HG02798 (cell line): Measurements from ENCODE around the gene MTMR2.
"Not testable (repeated sequence)": the region's sequence is repeated elsewhere in the genome, so short reads cannot be mapped to it uniquely, and the experiment has no call there.

ENCODE experiments used
- ATAC-seq: cut with Tn5 transposase; IDR thresholded peaks from one replicate; pipeline ENCODE4 v1.9.1; 2021; ENCODE audit warnings: mild to moderate bottlenecking; ENCODE audit not compliant: unreplicated experiment, poor library complexity

The MTMR2 gene

DNA sequence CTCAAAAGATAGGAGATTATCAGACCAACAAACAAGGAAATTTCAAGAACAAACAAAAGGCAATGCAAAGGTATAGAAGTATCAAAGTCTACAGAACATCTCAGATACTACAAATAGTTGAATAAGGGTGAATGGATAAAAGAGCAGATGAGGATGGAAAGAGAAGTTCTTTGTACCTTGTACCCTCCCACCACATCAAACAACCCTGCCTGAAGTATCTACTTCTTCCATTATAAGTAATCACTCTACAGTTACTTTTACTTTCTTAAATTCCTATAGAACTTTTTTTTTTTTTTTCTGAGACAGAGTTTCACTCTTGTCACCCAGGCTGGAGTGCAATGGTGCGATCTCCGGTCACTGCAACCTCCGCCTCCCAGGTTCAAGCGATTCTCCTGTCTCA is 35.1 kb downstream of the MTMR2 start:
- ATAC-seq = no peak

- no peak for ATAC-seq
Observed at GRCh38 chr11:95888439-95888838, 35.5 kb downstream of the MTMR2 start.

GRCh38 chr11:95886462-95886861 is 37.4 kb downstream of the MTMR2 start:
- no peak for ATAC-seq

DNA sequence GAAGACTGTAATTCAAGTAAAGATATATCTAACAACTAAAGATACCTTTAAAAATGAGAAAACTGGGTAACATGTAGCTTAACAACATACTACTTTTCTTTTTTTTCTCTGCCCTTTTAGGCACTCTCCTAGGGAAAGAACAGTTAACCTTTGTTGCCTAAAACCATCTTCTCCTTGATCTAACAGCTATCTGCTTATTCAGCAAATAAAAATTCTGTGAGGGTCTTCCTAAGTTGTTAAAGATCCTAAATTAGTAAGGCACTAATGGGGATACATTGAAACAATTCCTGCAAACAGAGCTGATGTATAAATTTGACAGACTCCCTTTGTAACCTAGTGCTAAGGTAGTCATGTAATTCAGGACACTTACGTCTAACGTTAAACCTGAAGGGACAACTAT is 39.1 kb downstream of the MTMR2 start:
- no peak for ATAC-seq

GRCh38 chr11:95884376-95884775 is 39.5 kb downstream of the MTMR2 start:
- ATAC-seq = no peak

DNA sequence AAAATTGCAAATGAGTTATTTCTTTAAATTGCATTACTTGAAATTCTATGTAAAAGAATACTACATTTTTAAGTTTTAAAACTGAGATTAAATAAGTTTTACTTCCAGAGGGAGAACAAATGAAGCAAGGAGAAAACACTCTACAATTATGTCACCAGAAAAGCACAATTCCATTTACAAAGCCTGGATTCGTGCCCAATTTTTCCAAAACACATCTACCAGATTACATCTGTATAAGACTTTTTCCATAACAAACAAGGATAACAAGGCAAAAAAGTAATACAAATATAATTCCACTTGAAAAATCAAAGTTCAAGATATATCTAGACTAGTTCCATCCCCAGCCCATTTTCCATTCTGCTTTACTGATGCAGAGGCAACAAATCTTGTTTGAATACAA is 40.5 kb downstream of the MTMR2 start:
- no peak for ATAC-seq

- no peak for ATAC-seq
Observed at GRCh38 chr11:95877291-95877690, 46.6 kb downstream of the MTMR2 start.

- ATAC-seq = not testable (repeated sequence)
Observed at GRCh38 chr11:95870877-95871276, 53.0 kb downstream of the MTMR2 start.

DNA sequence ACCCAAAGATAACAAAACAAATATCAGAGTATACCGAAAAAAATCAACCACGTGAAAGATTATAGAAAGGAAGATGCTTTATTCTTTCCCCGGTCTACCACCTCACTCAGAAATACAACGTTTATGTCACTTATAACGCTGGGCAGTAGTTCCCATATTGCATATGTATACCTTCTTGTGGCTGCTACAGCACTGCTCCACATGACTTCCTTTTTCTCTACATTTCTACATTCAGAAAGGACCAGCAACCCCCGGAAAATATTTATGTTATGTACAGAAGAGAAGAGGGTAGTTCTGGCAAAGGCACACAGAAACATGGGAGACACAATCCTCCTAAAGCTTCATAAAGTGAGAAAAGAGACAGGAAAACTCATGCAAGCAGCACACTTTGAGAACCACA is 56.8 kb downstream of the MTMR2 start:
- no peak for ATAC-seq

DNA sequence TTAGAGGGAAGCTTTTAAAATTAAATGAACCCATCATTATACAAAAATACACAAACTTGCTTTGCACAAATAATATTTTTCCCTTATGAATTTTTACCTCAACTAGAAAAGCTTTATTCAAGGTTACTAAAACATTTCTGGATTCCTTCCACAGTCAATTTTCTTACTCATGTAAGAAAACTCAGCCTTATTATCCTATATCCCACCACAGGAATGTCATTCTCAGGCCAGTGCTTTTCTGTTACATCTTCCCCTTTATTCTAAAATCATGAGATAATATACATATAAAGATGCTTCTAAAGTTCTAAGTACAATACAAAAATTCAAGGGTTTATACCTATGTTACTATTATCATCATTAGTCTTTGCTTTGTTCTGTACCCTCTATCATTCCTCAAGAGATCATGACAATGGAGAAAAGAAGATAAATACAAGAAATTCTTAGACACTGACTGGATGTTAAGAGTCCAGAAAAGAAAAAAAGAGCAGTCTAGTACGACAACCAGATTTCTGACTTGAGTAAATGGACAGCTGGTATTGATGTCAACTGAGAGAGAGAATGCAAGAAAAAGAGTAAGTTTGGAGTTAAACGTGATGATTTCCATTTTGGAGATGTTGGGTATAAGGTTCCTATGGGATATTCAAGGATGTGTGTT is 60.3 kb downstream of the MTMR2 start:
- no peak for ATAC-seq

- not testable (repeated sequence) for ATAC-seq
Observed at GRCh38 chr11:95860024-95860423, 63.9 kb downstream of the MTMR2 start.

- not testable (repeated sequence) for ATAC-seq
Observed at GRCh38 chr11:95854362-95854761, 69.5 kb downstream of the MTMR2 start.

DNA sequence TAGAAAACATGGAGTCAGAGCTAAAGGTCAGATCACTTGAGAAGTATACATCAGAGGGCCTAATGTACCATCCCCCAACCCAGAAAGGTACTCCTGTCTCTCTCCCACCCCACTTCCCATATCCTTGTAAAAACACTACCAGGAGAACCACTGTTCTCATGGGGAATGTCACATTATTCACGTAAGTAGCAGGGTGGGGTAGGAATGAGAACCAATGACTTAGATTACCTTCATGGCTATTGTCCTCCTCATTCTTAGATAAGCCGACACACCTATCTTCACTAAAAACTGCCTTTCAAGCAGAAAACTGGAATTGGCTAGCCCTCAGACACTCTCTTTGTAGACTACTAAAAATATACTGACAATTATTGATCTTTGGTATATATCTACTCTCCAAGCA is 70.0 kb downstream of the MTMR2 start:
- ATAC-seq = no peak

GRCh38 chr11:95853138-95853537 is 70.8 kb downstream of the MTMR2 start:
- no peak for ATAC-seq

GRCh38 chr11:95850137-95850536 is 73.8 kb downstream of the MTMR2 start:
- ATAC-seq = no peak

DNA sequence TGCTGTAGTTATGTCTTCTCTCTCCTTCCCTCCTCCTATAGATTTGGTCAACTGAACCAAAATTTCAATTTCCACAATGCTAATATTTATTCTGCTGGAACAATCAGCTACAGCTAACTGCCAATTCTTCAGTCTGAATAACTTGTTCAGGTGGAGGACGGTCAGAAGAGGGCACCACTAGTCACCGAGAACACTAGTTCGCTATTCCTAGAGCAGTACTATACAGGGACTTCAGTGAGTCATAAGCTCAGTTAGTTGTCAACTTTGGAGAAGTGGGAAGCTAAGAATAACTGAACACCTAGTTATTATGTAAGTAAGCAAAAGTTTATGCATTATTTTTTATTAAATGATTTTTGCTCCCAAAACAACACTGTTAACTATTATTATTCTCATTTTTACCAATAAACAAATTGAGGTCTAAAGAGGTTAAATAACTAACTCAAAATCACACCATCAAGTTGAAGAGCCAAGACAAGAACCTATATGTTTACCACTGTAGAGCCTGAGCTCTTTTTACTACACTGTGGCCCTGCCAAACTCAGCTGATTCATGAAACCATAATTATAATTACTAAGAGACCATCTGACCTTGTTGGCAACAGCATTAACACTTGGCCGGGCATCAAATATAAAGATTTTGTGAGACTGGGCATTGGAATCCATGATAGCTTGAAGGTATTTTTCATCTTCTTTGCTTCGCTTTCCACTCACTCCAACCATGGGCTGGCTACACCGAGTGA is 74.7 kb downstream of the MTMR2 start:
- peak; percentile 59 for ATAC-seq

GRCh38 chr11:95845167-95845566 is 78.7 kb downstream of the MTMR2 start:
- ATAC-seq = no peak

DNA sequence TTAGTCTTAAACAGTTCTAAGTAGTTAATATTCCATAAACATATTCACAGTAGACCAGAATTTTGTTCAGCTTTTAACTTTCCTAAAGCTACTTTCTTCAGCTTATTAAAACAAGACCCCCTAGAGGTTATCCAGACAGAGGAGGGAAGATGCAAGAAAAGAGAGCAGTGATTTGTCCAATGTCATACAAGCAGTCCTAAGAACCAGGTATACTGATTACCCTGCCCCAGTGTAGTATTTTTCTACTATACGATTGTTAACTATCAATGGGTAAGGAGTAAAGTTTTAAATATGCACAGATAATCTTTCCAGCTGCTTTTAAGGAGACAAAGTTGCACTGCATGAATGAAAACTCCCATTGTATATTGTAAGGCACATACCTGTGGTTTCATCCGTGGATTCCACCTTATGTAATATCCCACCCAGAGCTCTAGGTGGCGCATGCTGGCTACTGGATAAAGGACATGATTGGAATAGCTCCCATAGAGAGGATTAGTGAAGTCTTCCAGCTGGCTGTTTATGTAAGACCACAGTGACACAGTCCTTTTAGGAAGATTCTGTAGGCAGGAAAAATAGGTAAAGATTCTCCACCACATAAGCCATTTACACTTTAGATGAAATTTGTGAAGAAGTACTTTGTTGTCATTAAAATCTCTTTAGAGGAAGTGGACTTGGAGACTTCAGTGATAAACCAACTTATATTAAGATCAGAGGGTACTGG is 88.0 kb downstream of the MTMR2 start:
- peak; percentile 85 for ATAC-seq

DNA sequence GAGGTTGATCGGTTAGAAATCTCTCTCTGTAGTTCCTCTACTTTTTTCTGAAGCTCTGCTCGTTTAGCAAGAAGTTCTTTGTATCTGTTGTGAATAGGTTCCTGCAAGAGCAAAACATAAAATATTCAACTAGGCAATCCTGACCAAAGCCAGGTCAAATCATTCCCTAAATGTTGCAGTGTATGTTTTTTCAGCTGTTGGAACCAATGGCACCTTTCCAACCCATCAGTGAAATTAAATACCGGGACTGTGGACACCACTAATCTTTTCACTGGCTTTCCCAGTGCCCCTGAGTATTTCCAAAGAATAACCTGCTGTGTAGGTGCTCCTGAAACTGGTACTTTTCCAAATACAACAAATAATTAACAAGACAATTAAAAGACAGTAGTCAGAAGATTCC is 88.6 kb downstream of the MTMR2 start:
- no peak for ATAC-seq

- no peak for ATAC-seq
Observed at GRCh38 chr11:95833378-95833777, 90.5 kb downstream of the MTMR2 start.

- ATAC-seq = no peak
Observed at GRCh38 chr11:95832763-95833162, 91.1 kb downstream of the MTMR2 start.
